Measurements from ENCODE around the gene NBL1. TPM values are rescaled to one million over a fixed set of nuclear protein-coding genes. Genes with fewer than 3 reads are reported as not detected.
"Not testable (repeated sequence)": the region's sequence is repeated elsewhere in the genome, so short reads cannot be mapped to it uniquely, and the experiment has no call there.

Gene NBL1
- total RNA-seq, 1 donor from 2014 or later, result 2.4 TPM

DNA sequence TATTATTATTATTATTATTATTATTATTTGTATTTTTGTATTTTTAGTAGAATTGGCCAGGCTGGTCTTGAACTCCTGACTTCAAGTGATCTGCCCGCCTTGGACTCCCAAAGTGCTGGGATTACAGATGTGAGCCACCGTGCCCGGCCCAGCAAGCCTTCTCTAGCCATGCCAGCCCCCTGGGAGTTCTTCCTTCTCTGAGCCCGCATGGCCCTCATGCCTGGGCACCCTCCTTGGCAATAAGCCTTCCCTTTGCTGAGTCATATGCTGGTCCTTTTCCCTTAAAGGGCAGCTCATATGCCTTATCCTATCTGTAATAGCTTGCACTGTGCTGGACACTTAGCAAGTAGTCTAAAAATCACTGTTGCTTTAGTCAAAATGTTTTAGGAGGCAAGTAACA is 8.5 kb upstream of the NBL1 start:
- DNase-seq (ENCODE audit: low spot score), result no peak

DNA sequence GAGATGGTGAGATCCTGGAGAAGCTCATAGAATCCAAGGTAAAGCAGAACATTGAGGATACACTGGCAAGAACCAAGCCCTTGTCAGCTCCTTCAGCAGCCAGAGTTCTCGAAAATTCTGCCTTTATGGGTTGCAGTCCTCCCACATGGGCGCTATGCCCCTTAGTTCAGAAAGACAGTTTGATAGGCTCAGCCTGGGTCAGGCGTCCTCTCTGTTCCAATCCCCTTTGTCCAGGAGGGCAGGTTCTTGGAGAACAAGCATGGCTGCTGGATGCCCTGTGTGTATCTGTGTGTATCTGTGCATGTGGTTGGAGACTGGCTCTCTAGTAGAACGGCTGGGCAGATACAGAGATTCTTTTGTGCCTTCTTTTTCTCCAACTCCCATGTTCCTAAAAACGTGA is 8.0 kb upstream of the NBL1 start:
- Histone ChIP-seq H3K4me1 (peaks cover 12% of the 10 kb centered on the region), H3K27ac (no peak overlapping the region), H2AFZ (replicated peaks) (no peak overlapping the region), H3K4me2 (no peak overlapping the region), H4K20me1 (ENCODE audit: low read depth) (peaks cover 6% of the 10 kb centered on the region), H3K9ac (no peak overlapping the region), H3F3A (ENCODE audit: low read depth) (peaks cover 14% of the 10 kb centered on the region), H3K79me2 (ENCODE audit: low read depth) (no peaks in the 10 kb centered on the region), H3K9me3 (ENCODE audit: low read depth) (no peaks in the 10 kb centered on the region), H3K4me3 (no peak overlapping the region), H3K36me3 (no peaks in the 10 kb centered on the region), H3K27me3 (peaks cover 5% of the 10 kb centered on the region)
- DNase-seq (ENCODE audit: low spot score), result no peak
- Mint-ChIP-seq H3K4me1 (peaks cover 6% of the 10 kb centered on the region), H3K27me3 (ENCODE audit: insufficient read depth, low read depth) (peaks cover 7% of the 10 kb centered on the region), H3K9me3 (no peaks in the 10 kb centered on the region), H3K4me3 (no peak overlapping the region), H3K36me3 (no peaks in the 10 kb centered on the region), H3K27ac (no peak overlapping the region)
- TF ChIP-seq EZH2phosphoT487 (IDR thresholded peaks at IDR 0.05) (no peak), EZH2 (IDR thresholded peaks at IDR 0.05) (no peak)
- TF ChIP-seq, protein P1, sequence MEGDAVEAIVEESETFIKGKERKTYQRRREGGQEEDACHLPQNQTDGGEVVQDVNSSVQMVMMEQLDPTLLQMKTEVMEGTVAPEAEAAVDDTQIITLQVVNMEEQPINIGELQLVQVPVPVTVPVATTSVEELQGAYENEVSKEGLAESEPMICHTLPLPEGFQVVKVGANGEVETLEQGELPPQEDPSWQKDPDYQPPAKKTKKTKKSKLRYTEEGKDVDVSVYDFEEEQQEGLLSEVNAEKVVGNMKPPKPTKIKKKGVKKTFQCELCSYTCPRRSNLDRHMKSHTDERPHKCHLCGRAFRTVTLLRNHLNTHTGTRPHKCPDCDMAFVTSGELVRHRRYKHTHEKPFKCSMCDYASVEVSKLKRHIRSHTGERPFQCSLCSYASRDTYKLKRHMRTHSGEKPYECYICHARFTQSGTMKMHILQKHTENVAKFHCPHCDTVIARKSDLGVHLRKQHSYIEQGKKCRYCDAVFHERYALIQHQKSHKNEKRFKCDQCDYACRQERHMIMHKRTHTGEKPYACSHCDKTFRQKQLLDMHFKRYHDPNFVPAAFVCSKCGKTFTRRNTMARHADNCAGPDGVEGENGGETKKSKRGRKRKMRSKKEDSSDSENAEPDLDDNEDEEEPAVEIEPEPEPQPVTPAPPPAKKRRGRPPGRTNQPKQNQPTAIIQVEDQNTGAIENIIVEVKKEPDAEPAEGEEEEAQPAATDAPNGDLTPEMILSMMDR (IDR thresholded peaks at IDR 0.05), result no peak

More for the DNA sequence above, 8.5 kb upstream of the NBL1 start:
- Histone ChIP-seq H3K27me3 (peaks cover 1% of the 10 kb centered on the region), H3K9me3 (ENCODE audit: low read depth) (no peaks in the 10 kb centered on the region), H3K27ac (no peak overlapping the region), H3K4me1 (peaks cover 8% of the 10 kb centered on the region), H3K4me2 (no peak overlapping the region), H3F3A (ENCODE audit: low read depth) (peaks cover 10% of the 10 kb centered on the region), H3K4me3 (no peak overlapping the region), H3K36me3 (no peaks in the 10 kb centered on the region), H3K79me2 (ENCODE audit: low read depth) (no peaks in the 10 kb centered on the region), H2AFZ (replicated peaks) (no peak overlapping the region), H4K20me1 (ENCODE audit: low read depth) (peaks cover 2% of the 10 kb centered on the region), H3K9ac (no peak overlapping the region)
- no peaks in the 10 kb centered on the region for H3K9me3 Mint-ChIP-seq
- H3K4me3 Mint-ChIP-seq, result no peak overlapping the region
- no peak overlapping the region for H3K27ac Mint-ChIP-seq
- no peaks in the 10 kb centered on the region for H3K36me3 Mint-ChIP-seq
- peaks cover 6% of the 10 kb centered on the region for H3K4me1 Mint-ChIP-seq
- H3K27me3 Mint-ChIP-seq (ENCODE audit: insufficient read depth, low read depth), result peaks cover 3% of the 10 kb centered on the region
- TF ChIP-seq EZH2 (IDR thresholded peaks at IDR 0.05) (no peak), EZH2phosphoT487 (IDR thresholded peaks at IDR 0.05) (no peak)
- TF ChIP-seq, protein P1 (IDR thresholded peaks at IDR 0.05), result no peak

DNA sequence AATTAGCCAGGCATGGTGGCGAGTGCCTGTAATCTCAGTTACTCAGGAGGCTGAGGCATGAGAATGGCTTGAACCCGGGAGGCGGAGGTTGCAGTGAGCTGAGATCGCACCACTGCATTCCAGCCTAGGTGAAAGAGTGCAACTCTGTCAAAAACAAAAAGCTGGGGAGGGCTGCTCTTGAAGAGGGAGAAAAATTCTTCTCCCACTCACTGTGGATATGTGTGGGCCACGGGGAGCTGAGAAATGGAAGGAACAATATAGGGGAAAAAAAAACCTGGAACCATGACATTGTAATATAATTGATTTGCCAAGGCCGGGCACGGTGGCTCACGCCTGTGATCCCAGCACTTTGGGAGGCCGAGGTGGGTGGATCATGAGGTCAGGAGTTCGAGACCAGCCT is 7.4 kb upstream of the NBL1 start:
- Histone ChIP-seq H3F3A (ENCODE audit: low read depth) (peaks cover 19% of the 10 kb centered on the region), H3K4me1 (peaks cover 14% of the 10 kb centered on the region), H3K27me3 (peaks cover 12% of the 10 kb centered on the region), H4K20me1 (ENCODE audit: low read depth) (peaks cover 10% of the 10 kb centered on the region)
- peaks cover 11% of the 10 kb centered on the region for H3K4me1 Mint-ChIP-seq
- H3K27ac Mint-ChIP-seq; H3K79me2 ChIP-seq (ENCODE audit: low read depth); H3K4me3 ChIP-seq; H2AFZ ChIP-seq (replicated peaks); H3K36me3 Mint-ChIP-seq; DNase-seq (ENCODE audit: low spot score); H3K27me3 Mint-ChIP-seq (ENCODE audit: insufficient read depth, low read depth); H3K27ac ChIP-seq; H3K4me3 Mint-ChIP-seq; H3K36me3 ChIP-seq; H3K4me2 ChIP-seq; H3K9me3 ChIP-seq (ENCODE audit: low read depth); H3K9me3 Mint-ChIP-seq; H3K9ac ChIP-seq: not testable (repeated sequence)

DNA sequence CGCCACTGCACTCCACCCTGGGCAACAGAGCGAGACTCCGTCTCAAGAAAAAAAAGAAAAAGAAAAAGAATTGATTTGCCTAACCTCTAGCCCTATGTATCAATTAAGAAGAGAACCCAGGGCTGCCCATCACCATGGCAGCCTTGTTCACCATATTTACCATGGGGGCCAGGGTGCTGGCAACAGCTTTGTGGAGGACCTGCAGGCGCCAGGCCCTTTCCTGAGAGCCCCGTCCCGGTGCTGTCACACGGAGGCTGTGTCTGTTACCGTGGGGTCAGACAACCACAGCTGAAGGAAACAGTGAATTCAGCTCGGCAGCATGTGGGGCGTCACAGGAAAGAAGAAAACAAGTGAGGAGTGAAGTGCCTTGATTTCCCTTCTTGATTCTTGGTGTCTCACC is 6.5 kb upstream of the NBL1 start:
- H3K4me3 ChIP-seq, result no peak overlapping the region
- H3K4me1 Mint-ChIP-seq, result peaks cover 11% of the 10 kb centered on the region
- peaks cover 20% of the 10 kb centered on the region for H3F3A ChIP-seq (ENCODE audit: low read depth)
- H3K27me3 ChIP-seq, result peaks cover 21% of the 10 kb centered on the region
- H3K36me3 ChIP-seq, result no peaks in the 10 kb centered on the region
- no peak overlapping the region for H3K9ac ChIP-seq
- peaks cover 11% of the 10 kb centered on the region for H3K27me3 Mint-ChIP-seq (ENCODE audit: insufficient read depth, low read depth)
- TF ChIP-seq EZH2 (IDR thresholded peaks at IDR 0.05) (no peak), EZH2phosphoT487 (IDR thresholded peaks at IDR 0.05) (no peak)
- TF ChIP-seq, protein P1 (IDR thresholded peaks at IDR 0.05), result no peak
- no peaks in the 10 kb centered on the region for H3K9me3 Mint-ChIP-seq
- no peak overlapping the region for H3K27ac Mint-ChIP-seq
- H2AFZ ChIP-seq (replicated peaks), result no peak overlapping the region
- H3K4me1 ChIP-seq, result peaks cover 14% of the 10 kb centered on the region
- no peaks in the 10 kb centered on the region for H3K36me3 Mint-ChIP-seq
- no peak for DNase-seq (ENCODE audit: low spot score)
- peaks cover 10% of the 10 kb centered on the region for H4K20me1 ChIP-seq (ENCODE audit: low read depth)
- no peak overlapping the region for H3K4me2 ChIP-seq
- no peaks in the 10 kb centered on the region for H3K79me2 ChIP-seq (ENCODE audit: low read depth)
- no peak overlapping the region for H3K4me3 Mint-ChIP-seq
- no peaks in the 10 kb centered on the region for H3K9me3 ChIP-seq (ENCODE audit: low read depth)
- H3K27ac ChIP-seq, result no peak overlapping the region

DNA sequence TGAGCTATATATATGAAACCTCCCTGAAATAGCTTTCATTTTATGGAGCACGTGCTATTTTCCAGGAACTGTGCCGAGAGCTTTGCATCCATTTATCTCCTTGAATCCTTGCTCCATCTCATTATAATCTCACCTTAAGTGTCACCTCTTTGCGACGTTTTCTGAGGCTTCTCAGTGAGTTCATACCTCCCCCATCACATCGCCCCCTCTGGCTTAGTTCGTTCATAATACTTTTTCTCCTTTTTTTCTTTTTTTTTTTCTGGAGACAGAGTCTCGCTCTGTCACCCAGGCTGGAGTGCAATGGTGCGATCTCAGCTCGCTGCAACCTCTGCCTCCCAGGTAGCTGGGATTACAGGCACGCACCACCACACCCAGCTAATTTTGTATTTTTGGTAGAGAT is 4.9 kb upstream of the NBL1 start:
- Histone ChIP-seq H4K20me1 (ENCODE audit: low read depth) (peaks cover 10% of the 10 kb centered on the region), H3F3A (ENCODE audit: low read depth) (peaks cover 31% of the 10 kb centered on the region), H3K27me3 (peaks cover 37% of the 10 kb centered on the region), H3K4me1 (peaks cover 18% of the 10 kb centered on the region)
- H3K9me3 Mint-ChIP-seq; H3K9ac ChIP-seq; H3K79me2 ChIP-seq (ENCODE audit: low read depth); DNase-seq (ENCODE audit: low spot score); H3K27ac Mint-ChIP-seq; H3K27ac ChIP-seq; H2AFZ ChIP-seq (replicated peaks); H3K36me3 Mint-ChIP-seq; H3K4me3 Mint-ChIP-seq; H3K4me3 ChIP-seq; H3K9me3 ChIP-seq (ENCODE audit: low read depth); H3K36me3 ChIP-seq; H3K4me2 ChIP-seq: not testable (repeated sequence)
- Mint-ChIP-seq H3K27me3 (ENCODE audit: insufficient read depth, low read depth) (peaks cover 19% of the 10 kb centered on the region), H3K4me1 (peaks cover 18% of the 10 kb centered on the region)
